Activated T-helper 1 cell treated with anti-CD3 and anti-CD28 coated beads, Interleukin-2, amount 50 U/mL, for 16 hours (primary cell): Measurements from ENCODE around the gene GPX8.

Experiments
- DNase-seq, 2 donors: peaks; one replicate each; pipeline ENCODE4 v3.0.0-alpha.2; 2020; ENCODE audit warnings: low read depth in 1 of 2, low spot score in 1 of 2

Gene GPX8, protein sequence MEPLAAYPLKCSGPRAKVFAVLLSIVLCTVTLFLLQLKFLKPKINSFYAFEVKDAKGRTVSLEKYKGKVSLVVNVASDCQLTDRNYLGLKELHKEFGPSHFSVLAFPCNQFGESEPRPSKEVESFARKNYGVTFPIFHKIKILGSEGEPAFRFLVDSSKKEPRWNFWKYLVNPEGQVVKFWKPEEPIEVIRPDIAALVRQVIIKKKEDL

DNA sequence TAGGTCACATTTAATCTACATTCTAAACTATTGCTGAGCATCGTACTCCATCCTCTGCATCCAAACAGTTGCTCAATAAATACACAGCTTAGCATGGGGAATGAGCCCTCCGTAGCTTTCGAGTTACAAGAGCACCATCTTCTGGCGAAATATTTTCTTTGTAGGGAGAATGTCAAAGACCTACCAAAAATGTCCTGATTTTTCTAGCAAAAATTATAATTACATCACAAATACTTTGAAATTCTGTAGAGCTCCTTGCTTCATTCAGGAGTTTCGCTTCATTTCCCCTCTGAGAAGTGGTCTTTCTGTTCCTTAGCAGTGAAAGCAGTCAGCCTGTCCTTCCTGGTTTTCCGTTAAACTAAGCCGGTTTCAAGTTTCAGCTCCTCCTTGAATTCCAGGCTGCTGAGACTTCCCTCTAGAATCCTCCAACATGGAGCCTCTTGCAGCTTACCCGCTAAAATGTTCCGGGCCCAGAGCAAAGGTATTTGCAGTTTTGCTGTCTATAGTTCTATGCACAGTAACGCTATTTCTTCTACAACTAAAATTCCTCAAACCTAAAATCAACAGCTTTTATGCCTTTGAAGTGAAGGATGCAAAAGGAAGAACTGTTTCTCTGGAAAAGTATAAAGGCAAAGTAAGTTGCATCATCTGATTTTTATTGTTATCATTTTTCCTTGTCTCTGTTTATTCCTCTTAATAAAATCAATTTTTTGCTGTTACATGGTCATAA, at the start of gene GPX8:
Gene GPX8 (plus strand): TSS at position 409 of the 730 bp plus-strand sequence. CDS start 22 bp downstream, at position 431.
- DNase-seq: no peak

DNA sequence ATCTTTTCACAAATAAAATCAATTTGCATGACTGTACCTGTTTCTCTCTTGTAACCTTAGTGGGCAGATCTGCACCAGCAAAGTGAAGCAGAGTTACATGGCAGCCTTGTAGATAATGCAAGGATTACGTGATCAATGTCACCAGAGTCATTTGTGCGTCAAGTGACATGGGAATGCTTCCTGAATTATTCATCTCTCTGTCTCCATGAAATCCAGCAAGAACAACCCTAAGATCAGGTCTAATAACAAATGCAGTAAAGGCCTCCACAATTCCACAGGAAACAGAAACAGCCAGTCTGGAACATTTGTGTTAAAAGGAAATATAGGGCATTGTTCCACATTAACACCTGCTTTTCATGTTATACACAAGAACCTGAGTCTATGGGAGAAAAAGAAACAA, 49.8 kb upstream of the GPX8 start:
- DNase-seq: no peak

DNA sequence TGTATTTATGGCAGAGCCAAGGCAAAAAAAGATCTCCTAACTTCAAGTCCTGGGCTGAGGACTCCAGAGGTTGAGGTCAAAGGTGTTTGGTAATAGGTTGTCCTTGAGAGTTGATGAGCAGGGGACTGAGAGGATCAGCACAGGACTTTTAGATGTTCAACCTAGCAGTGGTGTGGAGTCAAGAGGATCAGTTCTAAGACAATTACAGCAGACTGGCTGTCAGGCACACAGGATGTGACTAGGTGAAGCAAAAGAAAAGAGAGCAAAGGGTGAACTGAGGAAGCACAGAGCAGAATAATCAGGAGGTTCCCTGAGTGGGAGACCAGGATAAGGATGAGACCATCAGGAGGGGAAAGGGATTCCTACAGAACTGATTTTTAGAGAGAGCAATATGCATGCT, 46.6 kb upstream of the GPX8 start:
- DNase-seq: no peak

DNA sequence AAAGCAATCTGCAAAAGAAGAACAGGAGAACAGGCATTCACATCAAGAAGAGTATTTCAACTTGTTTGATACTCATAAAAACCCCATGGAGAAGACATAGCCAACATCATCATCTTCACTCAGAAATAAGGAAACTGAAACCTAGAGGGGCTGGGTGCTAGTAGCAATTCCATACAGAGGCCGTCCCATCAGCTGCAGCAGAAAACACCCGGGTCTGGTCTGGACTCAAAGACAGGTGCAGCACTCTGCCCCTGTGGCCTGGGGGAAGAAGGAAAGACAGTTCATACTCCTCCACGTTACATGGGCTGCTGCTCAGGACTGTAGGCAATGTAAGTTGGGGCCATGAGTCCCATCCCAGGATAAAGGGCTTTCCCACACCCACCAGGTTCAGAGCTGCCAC, 45.9 kb upstream of the GPX8 start:
- DNase-seq: no peak

DNA sequence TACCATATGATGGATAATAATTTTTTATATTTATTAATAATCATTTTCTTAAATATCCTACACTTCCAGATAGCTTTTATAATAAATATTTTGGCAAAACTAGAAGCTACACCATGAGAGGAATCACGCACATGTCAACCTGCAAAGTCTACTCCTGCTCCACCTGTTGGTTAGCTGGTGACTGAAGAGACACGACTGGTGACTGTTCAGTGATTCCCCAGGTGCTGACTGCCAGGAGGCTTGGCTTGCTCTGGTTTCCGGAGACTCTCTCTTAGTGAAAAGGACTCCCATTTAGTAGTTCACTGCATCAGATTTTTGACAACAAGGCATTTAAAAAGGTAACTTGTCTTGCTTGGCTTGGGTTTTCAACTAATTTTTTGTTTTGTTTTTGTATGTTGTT, 36.6 kb upstream of the GPX8 start:
- DNase-seq: no peak

DNA sequence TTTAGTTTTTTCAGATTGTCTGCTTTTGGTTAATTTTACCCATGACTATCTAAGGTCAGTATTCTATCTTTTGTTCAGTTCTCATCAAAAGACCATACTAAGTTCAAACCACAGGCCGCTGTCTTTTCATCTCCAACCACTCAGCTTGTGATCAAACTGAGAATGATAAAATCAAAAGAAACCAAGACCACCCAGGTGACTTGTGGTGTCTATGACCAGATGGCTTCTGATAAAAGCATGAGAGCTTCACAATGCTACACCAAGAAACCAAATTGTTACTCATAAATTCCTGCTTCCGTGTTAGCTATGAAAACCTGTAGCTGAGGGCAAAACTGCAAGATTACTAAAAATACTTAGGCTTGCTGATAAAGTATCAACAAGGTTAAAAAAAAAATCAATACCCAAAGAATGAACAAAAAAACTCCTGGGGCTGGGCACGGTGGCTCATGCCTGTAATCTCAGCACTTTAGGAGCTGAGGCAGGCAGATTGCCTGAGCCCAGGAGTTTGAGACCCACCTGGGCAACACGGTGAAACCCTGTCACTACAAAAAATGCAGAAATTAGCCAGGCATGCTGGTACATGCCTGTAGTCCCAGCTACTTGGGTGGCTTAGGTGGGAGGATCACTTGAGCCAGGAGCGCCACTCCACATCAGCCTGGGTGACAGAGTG, 25.8 kb upstream of the GPX8 start:
- DNase-seq: no peak

DNA sequence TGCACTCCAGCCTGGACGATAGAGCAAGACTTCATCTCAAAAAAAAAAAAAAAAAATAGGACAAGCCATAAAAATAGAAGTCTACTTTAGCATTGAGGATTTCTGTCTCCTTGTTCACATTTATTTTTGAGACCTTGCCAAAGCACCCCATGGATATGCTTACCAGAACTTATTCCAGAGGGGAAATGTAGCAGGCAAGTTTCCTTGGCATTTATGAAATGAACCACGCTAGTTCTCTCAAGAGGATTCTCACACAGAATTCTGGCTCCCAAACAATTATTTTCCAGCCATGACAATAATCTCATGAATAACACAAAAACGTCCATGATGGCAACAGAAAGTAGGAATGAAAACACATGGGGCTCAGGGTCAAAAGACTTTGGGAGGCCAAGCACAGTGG, 23.4 kb upstream of the GPX8 start:
- no peak for DNase-seq

DNA sequence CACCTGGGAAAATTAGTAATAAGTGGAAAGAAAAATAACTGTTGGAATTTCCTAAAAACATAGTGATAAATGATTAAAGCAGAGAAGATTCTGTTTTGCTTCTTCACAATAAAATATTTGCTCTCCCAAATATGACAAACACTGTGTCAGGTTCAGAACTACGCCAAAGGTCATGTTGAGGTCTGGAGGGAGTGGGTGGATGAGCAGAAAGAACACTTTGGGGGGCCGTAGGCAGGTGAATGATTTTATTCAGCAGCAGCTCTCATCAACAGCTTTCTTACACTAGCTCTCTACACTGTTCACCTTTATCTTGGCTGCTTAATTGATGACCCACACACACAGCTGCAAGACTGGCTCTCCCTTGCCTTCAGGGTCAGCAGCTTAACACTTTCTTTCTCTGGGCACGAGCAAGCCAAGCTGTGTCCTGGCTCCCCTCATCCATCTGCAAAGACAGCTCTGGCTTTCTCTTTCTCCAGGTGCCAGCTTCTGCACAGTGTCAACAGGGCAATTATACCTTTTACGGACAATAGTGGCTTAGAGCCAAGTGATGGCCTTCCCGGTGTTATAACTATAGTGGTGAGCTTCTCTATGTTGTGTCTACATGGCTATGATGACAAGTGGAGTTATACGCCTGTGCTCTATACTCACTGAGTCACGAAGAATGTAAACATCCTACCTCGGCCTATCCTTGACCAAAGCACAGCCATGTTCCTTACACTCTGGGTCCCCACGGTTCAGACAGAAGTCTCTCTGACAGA, 18.9 kb upstream of the GPX8 start:
- DNase-seq: no peak

DNA sequence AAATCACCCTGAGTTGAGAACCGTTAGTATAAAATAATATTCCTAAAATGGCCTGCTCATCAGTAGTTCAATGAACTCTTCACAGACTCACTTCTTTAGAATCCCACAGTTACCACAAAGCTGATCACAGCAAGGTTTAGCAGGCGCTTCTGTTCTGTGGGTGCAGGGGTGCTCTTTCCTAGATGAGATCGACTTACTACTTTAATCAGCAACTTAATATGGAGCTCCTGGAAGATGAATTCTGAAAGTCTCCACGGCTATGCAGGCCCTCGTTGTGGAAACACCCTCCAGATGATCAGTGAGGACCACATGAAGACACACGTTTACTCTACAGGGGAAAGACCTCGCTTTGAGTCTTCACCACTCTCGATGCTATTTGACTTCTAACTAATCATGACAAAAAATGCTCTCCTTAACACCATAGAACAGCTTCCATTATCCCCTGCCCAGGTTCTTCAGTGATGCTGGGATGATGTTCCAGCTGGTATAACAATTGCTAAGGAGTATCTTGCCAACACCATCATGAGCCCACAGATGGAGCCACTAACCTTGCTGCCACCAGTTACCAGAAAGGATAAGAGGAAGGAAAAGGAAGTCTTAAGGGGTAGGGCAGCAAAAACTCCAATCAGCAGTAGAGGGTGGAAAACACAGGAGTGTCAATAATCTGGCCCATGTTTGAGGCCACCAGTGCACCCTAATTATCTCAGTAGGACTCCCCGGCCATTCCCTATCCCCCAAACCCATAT, 17.9 kb upstream of the GPX8 start:
- DNase-seq: no peak

DNA sequence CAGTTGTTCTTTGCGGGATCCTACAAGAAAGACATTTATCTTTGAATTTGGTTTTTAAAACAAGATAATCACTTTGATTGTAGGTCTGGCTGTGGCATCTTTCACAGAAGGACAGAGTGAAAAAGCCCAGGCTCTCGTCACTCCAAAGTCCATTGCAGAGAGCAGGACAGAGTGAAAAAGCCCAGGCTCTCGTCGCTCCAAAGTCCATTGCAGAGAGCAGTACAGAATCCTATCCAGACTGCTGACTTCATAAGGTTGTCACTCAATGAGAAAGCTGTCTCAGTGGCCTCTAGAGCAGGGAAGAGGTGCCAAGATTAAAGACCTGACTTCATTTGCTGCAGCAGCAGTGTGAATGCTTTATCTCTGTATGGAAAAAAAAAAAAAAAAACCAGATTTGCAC, 16.3 kb upstream of the GPX8 start:
- no peak for DNase-seq

DNA sequence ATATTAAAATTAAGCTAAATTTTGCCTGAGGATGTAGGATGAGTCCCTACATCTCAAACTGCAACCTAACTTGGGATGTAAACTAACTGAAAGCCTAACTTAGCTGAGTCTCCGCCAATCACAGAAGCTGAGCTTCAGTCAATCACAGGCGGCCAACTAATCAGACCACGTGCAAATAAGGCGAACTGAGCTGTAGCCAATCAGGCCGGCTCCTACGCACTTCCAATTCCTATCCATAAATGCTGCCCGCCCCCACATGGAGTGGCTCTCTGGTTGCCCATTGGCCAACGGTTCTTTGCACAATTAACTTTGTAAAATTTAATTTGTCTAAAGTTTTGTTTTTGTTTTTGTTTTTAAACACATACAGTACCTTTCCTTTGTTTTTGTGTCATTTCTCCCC, 13.9 kb upstream of the GPX8 start:
- DNase-seq: no peak

DNA sequence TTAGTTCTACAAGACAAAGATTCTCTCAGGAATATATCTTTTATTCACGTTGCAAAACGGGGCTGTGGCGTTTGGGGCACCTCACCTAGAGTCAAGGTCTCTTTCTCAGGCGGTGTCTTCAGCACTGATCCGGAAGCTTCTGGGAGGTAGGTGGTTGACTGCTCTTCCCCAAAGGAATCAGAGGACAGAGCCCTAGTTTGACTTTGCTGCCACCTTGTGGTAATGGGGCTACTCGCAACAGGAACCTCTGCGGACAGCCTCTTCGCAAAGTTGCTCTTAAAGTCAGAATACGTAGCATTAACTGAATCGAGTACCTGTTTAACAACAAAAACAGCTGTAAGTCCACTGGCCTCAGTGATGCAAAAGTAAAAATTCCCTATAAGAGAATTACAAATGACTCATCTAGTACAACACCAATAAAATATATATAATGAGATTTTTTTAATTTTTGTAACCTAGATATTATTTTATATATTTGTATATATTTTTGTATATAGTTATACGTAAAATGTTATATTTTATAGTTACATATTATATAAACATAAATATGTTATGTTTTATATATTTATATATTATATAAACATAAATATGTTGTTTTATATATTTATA, 13.3 kb upstream of the GPX8 start:
- peak; percentile 59 to 64 for DNase-seq

DNA sequence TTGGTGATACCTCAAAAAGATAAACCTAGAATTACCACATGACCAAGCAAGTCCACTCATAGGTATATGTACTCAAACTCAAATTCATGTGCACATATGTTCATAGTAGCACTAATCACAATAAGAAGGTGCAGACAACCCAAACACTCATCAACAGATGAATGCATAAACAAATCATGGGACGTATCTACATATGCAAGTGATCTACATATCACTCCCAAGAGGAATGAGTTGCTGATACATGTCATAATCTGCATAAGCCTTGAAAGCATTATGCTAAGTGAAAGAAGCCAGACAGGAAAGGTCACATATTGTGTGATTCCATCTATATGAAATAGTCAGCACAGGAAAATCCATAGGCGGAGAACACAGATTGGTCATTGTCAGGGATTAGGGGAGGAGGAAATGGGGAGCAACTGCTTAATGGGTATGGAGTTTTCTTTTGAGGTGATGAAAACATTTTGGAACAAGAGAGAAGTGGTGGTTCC, 10.6 kb upstream of the GPX8 start:
- DNase-seq: no peak

DNA sequence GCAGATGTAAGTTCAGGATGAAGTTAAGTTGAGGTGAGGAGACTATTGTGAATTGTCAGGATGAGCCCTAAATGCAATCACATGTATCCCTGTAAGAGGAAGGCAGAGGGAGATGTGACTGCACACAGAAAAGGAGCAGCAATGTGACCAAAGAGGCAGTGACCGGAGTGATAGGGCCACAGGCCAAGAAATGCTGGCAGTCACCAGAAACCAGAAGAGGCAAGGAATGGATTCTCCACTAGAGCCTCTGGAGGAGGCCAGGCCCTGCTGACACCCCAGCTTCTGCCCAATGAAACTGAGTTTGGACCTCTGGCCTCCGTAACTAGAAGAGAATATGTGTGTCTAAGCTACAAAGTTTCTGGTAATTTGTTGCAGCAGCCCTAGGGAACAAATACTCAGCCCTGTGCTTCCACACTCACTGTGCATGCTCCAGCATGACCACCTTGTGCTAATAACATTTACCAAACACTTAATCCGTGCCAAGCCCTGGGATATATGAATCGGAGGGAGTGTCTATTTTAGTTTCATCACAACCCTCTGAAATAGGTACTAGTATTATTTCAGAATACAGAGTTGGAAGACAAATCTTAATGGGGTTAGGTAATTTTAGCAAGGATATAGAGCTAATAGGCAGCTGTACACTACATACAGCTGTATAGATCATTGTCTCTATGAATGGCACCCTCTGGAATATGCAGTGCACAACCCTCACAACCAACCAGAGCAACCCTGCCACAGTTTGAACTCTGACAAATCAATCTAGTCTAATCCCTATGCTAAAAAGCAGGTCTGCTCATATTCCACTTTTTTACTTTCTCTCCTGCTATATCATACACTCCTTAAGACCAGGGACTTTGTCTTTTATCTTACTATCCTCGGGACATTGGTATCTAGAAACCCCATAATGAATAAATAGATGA, 7.8 kb upstream of the GPX8 start:
- no peak for DNase-seq

DNA sequence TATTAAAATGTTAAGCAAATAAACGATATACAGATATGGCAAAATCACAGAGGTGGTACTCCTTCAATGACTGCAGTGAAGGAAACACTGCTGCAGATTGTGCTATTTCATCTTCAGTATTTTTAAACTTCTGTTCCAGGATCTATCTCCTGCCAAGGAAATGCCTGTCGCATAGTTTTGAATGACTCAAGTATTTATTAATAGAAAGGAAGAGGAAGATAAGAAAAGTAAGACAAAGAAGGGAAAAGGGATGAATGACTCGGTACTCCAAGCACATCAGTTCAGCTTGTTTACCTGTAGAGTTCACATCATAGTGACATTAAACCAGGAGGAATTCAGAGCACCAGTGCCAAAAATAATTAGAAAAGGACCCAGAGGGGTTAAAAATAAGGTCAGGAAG, 5.1 kb upstream of the GPX8 start:
- DNase-seq: no peak

DNA sequence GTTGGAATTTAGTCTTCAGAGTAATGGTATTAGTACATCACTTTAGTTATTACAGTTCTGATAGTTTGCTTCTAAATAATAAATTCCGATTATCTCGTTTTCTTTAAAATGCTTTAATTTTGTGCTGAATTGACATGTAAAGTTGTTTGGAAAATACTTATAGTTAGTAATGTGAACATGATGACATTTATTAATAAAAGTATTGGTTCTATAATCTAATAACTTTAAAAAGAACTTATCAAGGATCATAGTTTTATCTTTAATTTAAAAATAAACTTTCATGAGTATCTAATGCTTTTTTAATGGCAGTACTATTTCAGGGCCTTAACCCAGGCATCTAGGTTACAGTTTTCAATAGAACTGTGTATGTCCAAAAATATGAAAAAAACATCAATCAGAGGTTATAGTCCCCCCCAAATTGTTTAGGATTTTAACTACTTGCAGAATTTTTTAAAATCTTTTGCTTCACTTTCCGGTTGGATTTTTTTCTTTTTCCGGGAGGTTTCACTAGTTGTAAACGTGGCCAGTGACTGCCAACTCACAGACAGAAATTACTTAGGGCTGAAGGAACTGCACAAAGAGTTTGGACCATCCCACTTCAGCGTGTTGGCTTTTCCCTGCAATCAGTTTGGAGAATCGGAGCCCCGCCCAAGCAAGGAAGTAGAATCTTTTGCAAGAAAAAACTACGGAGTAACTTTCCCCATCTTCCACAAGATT, 680 bp downstream of the GPX8 start:
- DNase-seq: no peak

DNA sequence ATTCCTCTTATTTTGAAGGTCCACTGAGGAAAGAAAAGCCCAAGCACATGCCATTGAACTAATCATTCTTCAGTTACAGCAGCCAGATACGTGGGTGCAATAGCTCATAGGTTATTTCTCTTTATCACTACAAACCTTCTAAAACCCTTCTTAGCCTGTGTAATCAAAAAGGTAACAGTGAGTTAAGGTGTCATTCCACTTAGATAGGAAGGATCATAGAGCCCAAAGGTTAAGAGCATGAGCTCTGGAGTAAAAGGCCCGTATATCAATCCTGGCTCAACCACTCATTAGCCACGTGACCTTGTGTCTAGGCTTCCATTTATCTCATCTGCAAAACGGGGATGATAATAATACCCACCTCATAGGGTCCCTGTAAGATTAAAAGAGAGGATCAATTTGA, 2.7 kb downstream of the GPX8 start:
- DNase-seq: no peak

DNA sequence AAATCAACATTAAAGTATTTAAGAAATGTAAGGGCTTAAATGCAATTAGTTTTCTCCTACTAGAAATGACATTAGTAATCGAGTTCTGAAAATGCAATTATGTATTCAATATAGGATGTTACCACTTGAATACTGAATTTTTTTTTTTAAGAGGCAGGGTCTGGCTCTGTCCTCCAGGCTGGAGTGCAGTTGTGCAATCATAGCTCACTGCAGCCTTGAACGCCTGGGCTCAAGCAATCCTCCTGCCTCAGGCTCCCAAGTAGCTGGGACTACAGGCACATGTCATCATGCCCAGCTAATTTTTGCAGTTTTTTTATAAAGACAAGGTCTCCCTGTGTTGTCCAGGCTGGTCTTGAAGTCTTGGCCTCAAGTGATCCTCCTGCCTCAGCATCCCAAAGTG, 11.5 kb downstream of the GPX8 start:
- no peak for DNase-seq
